CD4-positive, alpha-beta T cell treated with Interleukin-6 at 100 ng/mL for 8 hours (primary cell): Measurements from ENCODE around the gene ATAD3C.

Experiments used
- DNase-seq: peaks from one replicate; pipeline ENCODE4 v3.0.0-alpha.2; 2020; ENCODE audit warnings: mixed read lengths, low spot score

ATAD3C gene

GRCh38 chr1:1430992-1431844 is 18.3 kb upstream of the ATAD3C start:
- no peak for DNase-seq

- no peak for DNase-seq
These were observed 17.6 kb upstream of the ATAD3C start for GRCh38 chr1:1431845-1432273.

GRCh38 chr1:1432274-1432950 is 17.1 kb upstream of the ATAD3C start:
- no peak for DNase-seq

GRCh38 chr1:1432951-1433803 is 16.3 kb upstream of the ATAD3C start:
- no peak for DNase-seq

GRCh38 chr1:1433804-1434130 is 15.7 kb upstream of the ATAD3C start:
- no peak for DNase-seq

GRCh38 chr1:1434131-1434823 is 15.2 kb upstream of the ATAD3C start:
- DNase-seq = no peak

GRCh38 chr1:1434824-1435105 is 14.7 kb upstream of the ATAD3C start:
- DNase-seq = no peak

- peak; percentile 34 for DNase-seq
These were observed 14.2 kb upstream of the ATAD3C start, which contains the start of gene VWA1 for GRCh38 chr1:1435106-1435903. Gene VWA1 (plus strand): TSS chr1:1435690. CDS start chr1:1435749, 59 bp downstream.

GRCh38 chr1:1435911-1436629 is 13.4 kb upstream of the ATAD3C start:
- no peak for DNase-seq

GRCh38 chr1:1436630-1437032 is 12.9 kb upstream of the ATAD3C start:
- DNase-seq = no peak

- DNase-seq = no peak
These were observed 12.2 kb upstream of the ATAD3C start for GRCh38 chr1:1437033-1437903.

- DNase-seq = no peak
These were observed 11.5 kb upstream of the ATAD3C start for GRCh38 chr1:1437904-1438376.

GRCh38 chr1:1438531-1439381 is 10.7 kb upstream of the ATAD3C start:
- no peak for DNase-seq

GRCh38 chr1:1439546-1440261 is 9.8 kb upstream of the ATAD3C start:
- DNase-seq = no peak

GRCh38 chr1:1440262-1441001 is 9.1 kb upstream of the ATAD3C start:
- no peak for DNase-seq

GRCh38 chr1:1441002-1441888 is 8.2 kb upstream of the ATAD3C start:
- peak; percentile 41 for DNase-seq
